GM04503 (cell line): ENCODE results near the gene AFF4.
A peak's percentile ranks its signal among the peaks of the same experiment; 100 is the strongest.
"Not testable (repeated sequence)": the region's sequence is repeated elsewhere in the genome, so short reads cannot be mapped to it uniquely, and the experiment has no call there.

Experiments
- DNase-seq: peaks from one replicate; pipeline ENCODE4 v3.0.0-alpha.2; 2012; ENCODE audit warnings: low read depth

Gene AFF4, protein sequence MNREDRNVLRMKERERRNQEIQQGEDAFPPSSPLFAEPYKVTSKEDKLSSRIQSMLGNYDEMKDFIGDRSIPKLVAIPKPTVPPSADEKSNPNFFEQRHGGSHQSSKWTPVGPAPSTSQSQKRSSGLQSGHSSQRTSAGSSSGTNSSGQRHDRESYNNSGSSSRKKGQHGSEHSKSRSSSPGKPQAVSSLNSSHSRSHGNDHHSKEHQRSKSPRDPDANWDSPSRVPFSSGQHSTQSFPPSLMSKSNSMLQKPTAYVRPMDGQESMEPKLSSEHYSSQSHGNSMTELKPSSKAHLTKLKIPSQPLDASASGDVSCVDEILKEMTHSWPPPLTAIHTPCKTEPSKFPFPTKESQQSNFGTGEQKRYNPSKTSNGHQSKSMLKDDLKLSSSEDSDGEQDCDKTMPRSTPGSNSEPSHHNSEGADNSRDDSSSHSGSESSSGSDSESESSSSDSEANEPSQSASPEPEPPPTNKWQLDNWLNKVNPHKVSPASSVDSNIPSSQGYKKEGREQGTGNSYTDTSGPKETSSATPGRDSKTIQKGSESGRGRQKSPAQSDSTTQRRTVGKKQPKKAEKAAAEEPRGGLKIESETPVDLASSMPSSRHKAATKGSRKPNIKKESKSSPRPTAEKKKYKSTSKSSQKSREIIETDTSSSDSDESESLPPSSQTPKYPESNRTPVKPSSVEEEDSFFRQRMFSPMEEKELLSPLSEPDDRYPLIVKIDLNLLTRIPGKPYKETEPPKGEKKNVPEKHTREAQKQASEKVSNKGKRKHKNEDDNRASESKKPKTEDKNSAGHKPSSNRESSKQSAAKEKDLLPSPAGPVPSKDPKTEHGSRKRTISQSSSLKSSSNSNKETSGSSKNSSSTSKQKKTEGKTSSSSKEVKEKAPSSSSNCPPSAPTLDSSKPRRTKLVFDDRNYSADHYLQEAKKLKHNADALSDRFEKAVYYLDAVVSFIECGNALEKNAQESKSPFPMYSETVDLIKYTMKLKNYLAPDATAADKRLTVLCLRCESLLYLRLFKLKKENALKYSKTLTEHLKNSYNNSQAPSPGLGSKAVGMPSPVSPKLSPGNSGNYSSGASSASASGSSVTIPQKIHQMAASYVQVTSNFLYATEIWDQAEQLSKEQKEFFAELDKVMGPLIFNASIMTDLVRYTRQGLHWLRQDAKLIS

DNA sequence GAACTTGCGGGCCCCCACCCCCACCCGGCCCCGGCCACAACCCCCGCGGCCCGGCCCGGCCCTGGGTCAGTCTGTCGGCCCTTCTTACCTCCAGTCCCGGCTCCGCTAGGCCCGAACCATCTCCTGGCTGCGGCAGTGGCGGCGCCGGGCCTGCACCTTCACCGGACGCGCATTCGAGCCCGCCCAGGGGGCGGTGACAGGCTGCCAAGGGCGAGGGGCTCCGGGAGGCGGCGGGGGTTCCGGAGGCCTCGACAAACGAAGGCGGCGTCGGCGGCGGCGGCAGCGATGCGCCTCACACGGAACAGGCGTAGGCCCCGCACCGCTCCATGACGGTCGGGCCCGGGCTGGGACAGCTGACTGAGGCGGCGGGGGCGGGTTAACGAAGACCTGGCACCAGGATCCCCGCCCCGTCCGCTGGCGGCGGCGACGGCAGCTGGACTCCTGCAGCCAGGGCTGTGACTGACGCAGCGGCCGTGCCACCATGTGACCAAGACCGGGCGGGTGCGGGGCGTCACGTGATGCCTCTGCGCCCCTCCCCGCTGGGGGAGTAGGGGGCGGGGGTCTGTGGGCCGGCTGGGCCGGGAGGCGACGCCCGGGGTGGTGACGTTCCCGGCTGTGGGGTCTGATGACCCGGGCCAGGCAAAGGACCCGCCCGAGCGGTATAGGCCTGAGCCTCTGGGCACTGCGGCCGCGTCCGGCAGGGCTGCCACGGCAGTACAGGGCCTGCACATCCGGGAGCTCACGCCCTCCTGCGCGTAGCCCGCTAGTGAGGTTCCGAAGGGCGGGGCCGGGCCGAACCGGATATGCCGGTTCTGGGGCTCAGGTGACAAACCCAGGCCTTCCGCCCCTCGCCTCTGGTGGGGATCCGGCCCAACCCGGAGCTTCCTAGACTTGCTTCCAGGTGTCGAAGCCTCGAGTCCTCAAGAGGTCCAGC, at the start of gene AFF4:
Gene AFF4, minus strand, starts transcription at position 464 of the 934 bp plus-strand sequence. CDS start 26,445 bp downstream, outside the sequence.
- DNase-seq = peak; percentile 81

DNA sequence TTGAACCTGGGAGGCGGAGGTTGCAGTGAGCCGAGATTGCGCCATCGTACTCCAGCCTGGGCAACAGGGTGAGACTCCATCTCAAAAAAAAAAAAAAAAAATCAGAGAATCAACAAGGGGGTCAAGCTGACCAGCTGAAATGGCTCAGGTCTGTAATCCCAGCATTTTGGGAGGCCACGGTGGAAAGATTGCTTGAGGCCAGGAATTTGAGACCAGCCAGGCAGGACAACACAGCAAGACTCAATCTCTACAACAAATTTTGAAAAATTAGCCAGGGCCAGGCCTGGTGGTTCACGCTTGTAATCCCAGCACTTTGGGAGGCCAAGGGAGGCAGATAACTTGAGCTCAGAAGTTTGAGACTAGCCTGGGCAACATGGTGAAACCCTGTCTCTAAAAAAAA, 45.0 kb upstream of the AFF4 start:
- not testable (repeated sequence) for DNase-seq

DNA sequence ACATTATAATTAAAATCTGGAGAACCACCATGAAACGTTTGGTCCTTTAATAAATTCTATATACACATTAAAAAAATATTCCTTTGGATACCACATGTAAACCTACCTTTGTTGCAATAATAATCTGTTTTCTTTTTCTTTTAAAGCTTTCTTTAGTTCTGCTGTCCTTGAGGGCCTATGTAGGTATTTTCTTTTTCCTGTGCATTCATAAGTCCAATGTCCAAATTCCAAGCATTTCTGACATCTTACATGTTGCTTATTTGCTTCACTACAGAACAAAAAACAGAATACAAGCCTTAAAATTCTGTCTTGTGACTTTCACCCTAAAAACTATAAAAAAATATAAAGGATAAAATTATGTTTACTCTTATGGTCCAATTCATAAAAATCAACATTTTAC, 43.2 kb upstream of the AFF4 start:
- DNase-seq = no peak

DNA sequence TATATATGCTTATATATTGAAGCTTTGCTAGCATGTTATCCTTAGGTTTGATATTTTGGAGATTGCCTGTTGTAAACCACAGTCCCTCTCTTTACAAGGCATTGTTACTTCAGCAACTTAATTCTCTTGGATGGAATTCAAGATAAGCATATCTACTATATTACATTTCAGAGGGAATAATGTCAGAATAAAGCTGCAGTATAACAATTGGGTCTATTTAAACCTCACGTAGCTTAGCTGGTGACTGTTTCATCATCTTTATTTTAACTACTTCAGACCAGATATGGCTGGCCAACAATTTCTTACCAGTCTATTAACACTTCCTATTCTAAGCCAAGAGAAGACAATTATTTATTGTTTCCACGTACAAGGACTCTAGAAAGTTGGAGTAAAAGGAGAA, 35.8 kb upstream of the AFF4 start:
- DNase-seq = no peak

DNA sequence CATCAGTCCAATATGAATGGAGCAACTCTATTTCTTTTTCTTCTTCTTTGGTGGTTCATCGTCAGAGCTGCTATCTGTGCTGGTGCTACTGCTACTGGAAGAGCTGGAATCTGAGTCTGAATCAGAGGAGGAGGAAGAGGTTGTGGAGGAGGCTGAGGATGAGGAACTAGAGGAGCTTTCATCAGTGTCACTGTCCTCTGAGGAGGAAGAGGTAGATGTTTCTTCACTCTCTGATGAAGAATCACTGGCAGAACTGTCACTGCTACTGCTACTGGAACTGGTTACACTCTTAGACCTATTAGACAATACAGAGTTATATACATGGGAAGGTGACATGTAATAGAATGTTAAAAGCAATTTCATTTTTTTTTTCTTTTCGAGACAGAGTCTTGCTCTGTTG, 35.1 kb upstream of the AFF4 start:
- no peak for DNase-seq

DNA sequence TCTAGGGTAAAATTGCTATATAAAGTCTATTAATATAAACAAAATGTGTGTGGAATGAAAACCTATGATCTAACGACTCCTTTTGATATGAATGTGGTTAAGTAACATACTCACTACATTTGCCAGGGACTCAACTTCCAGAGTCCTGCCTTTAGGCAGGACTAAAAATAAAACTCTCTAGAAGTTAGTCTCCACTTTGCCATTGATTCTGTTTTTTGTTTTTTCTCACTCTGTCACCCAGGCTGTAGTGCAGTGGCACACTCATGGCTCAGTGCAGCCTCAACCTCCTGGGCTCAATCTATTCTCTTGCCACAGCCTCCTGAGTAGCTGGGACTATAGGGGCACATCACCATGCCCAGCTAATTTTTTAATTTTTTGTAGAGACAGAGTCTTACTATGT, 32.9 kb upstream of the AFF4 start:
- no peak for DNase-seq

DNA sequence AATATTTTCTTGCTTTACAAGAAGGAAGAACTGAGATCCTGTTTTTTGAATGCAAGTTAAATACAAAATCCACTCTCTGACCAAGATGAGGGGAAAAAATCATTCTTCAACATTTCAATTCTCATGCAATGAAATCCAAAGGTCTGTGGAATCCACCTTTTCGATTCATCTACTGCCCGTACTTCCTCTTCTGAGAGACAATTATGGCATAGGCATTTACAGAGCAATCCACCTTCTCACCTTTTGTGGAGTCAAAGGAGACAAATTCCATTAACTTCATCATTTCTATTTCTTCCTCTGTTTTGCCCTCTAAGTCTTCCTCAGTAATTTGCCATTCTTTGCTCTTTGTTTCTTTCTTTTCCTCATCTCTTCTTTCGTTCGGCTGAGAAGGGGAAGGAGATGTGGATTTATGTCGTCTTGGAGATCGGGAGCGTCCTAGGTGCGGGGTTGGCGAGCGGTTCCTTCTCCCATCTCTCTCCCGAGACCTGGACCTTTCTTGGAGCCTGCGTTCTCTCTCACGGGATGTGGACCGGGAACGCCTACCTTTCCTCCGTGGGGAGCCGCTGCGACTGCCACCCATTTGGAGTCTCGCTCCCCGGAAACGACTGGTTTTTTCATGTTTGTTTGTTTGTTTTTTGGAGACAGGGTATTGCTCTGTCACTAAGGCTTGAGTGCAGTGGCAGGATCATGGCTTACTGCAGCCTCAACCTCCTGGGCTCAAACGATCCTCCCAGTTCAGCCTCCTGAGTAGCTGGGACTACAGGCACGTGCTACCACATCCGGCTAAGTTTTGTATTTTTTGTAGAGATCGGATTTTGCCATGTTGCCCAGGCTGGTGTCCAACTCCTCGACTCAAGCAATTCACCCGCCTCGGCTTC, 24.3 kb upstream of the AFF4 start:
- no peak for DNase-seq

DNA sequence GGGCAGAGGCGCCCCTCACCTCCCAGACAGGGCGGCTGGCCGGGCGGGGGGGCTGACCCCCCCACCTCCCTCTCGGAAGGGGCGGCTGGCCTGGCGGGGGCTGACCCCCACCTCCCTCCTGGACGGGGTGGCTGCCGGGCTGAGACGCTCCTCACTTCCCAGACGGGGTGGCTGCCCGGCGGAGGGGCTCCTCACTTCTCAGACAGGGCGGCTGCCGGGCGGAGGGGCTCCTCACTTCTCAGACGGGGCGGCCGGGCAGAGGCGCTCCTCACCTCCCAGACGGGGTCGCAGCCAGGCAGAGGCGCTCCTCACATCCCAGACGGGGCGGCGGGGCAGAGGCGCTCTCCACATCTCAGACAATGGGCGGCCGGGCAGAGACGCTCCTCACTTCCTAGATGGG, 19.5 kb upstream of the AFF4 start:
- not testable (repeated sequence) for DNase-seq

DNA sequence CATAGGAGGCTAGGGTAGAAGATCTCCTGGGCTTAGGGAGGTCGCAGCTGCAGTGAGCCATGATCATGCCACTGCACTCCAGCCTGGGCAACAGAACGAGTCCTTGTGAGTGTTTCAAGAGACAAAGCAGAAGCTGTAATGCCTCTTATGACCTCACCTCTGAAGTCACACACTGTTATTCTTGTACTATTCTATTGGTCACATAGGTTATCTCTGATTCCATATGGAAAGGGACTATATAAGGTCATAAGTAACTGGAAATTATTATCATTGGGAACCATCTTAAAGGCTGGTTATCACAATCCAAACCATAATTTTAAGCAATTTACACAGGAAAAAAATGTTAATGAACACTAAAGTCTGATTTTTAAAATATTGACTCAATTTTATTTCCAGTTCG, 17.9 kb upstream of the AFF4 start:
- DNase-seq = no peak

DNA sequence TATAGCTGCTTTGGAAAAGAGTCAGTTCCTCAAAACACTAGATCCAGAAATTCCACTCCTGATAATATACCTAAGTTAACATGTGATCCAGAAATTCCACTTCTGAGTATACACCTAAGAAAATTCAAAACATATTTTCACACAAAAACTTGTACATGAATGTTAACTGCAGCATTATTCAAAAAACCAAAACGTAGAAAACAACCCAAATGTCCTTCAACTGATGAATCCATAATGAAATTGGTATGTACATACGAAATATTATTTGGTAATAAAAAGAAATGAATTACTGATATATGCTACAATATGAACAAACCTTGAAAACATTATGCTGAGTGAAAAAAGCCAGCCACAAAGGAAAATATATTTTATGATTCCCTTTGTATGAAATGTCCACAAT, 16.5 kb upstream of the AFF4 start:
- no peak for DNase-seq

DNA sequence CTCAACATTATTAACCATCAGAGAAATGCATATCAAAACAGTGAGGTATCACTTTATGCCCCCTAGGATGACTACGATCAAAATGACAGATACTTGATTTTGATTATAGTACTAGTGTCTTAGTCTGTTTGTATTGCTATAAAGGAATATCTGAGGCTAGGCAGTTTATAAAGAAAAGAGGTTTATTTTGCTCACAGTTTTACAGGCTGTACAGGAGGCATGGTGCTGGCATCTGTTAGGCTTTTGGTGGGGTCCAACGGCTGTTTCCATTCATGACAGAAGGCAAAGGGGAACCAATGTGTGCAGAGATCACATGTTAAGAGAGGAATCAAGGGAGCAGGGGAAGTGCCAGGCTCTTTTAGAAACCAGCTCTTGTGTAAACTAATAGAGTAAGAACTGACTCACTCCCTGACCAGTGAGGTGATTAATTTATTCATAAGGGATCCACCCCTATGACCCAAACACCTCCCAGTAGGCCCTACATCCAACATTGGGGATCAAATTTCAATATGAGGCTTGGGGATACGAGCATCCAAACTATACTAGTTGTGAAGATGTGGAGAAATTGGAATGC, 16.0 kb upstream of the AFF4 start:
- no peak for DNase-seq

DNA sequence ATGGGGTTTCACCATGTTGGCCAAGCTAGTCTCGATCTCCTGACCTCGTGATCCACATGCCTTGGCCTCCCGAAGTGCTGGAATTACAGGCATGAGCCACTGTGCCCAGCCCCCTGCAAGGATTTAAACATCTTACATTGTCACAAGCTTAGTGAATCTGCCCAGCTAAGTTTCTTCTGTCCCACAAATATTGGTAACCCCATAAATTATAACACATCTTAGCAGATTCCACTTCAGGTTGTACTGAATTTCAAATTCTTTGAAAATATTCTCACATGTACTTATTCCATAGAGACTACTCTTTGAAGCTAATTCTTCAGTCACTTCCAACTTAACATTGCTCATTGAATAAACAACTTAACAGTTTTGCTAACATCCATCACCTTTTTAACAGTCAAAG, 13.4 kb upstream of the AFF4 start:
- DNase-seq = no peak

DNA sequence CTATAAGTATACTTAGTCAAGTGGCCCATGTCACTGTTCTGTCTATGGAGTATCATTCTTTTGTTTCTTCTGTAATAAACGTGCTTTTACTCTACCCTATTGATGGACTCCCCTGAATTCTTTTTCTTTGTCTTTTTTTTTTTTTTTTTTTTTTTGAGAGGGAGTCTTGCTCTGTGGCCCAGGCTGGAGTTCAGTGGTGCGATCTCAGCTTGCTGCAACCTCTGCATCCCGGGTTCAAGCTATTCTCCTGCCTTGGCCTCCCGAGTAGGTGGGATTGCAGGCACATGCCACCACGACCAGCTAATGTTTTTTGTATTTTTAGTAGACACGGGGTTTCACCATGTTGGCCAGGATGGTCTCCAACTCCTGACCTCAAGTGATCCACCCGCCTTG, 9.0 kb upstream of the AFF4 start:
- not testable (repeated sequence) for DNase-seq

DNA sequence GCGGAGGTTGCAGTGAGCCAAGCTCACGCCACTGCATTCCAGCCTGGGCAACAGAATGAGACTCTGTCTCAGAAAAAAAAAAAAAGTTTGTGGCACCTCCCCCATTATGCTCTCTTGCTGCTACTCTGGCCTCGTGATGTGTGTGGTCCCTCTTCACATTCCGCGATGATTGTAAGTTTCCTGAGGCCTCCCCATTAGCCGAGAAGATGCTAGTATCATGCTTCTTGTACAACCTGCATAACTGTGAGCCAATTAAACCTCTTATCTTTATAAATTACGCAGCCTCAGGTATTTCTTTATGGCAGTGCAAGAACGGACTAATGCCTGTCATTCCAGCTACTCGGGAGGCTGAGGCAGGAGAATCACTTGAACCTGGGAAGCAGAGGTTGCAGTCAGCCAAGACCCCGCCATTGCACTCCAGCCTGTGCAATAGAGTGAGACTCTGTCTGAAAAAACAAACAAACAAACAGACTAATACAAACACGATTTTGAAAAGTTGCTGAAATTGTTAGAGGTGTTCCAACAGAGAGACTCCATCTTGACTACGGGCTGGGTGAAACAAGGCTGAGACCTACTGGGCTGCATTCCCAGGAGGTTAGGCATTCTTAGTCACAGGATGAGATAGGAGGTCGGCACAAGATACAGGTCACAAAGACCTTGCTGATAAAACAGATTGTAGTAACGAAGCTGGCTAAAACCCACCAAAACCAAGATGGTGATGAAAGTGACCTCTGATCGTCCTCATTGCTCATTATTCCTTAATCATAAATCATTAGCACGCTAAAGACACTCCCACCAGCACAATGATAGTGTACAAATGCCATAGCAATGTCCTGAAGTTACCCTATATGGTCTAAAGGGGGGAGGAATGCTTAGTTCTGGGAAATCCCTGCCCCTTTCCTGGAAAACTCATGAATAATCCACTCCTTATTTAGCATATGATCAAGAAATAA, 8.3 kb upstream of the AFF4 start:
- DNase-seq = no peak

DNA sequence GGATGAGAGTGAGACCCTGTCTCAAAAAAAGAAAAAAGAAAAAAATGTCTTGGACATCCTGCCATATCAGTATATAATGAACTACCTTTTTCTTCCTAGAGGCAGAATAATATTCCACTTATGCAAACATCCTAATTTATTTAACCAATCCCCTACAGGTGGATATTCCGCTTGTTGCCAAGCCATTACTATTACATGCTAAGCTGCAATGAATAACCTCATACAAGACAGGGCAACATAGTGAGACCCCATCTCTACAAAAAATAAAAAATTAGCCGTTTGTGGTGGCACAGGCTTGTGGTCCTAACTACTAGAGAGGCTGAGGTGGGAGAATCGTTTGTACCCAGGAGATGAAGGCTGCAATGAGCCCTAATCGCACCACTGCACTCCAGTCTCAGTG, 1.7 kb upstream of the AFF4 start:
- no peak for DNase-seq

DNA sequence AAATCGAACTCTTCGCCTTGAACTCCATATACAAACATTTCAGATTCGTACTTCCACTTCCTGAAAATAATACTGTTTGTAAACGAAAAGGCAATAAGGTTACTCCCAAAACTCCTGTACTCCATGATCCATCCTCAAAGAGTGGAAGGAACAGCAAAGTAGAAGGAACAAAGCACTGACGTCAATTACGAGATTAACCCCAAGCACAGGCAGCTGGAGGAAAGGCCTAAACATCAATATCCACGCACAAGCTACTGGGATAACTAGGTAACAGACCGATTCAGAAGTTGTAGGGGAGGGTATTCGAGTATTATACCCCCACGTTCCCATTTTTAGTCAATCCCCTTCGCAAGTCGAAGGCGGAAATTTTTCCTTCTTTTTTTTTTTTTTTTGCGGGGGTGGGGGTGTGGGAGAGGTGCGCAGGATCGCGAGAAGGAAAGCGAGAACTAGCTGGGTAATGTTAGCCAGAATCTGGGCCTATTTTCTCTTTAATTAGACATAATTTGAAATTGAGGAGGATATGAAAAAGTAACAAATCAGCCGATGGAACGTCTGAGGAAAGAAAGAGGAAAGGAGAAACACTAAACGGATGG, 909 bp downstream of the AFF4 start:
- DNase-seq = no peak

DNA sequence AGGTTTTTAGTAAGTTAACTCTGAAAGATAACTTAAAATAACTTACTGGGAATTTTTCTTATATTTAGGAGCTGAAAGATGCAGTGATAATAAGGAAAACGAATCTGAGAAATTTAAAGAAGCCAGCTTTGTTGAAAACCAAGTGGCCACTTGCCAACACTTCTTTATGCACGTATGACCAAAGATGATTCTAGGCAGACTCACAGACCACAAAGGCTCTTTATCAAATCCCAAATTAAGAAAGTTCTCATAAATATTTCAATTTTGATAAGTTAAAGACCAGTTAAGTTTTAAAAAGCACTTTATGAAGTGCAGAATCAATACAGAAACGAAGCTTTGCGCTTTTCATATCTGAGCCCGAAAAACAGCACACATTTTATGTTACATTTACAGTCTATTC, 1.5 kb downstream of the AFF4 start:
- DNase-seq = no peak

DNA sequence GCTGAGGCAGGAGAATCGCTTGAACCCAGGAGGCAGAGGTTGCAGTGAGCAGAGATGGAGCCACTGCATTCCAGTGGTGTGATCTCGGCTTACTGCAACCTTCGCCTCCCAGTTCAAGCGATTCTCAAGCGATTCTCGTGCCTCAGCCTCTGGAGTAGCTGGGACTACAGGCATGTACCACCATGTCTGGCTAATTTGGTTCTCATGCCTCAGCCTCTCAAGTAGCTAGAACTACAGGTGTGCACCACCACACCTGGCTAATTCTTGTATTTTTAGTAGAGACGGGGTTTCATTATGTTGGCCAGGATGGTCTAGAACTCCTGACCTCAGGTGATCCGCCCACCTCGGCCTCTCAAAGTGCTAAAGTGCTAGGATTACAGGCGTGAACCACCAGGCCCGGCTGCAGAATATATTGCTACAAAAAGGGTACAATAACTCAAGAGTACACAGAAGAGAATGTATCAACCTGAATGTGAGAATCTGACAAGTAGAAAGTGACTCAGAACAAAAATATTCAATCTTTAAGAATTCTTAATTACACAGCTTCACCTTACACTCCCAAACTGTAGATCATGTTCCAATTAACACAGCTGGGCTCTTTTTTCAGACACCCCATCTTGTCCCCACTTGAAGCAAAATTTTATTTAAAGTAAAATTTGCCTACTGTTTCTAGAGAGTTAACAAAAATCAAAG, 2.2 kb downstream of the AFF4 start:
- not testable (repeated sequence) for DNase-seq
